Esophagus squamous epithelium (tissue), 5 donors: ENCODE measurements around the gene SPAG17. TPM values are rescaled to one million over a fixed set of nuclear protein-coding genes. Genes with fewer than 3 reads are reported as not detected.

ENCODE experiments used
- DNase-seq: peaks from one replicate; lab custom pipeline; 2025; lab: John Stamatoyannopoulos, UW
- H3K27ac ChIP-seq, 4 donors: fragments of 200-600 bp; sonication (generic); one replicate each; pipeline ENCODE4 v1.5.1; 2016 to 2019; ENCODE audit warnings: mild to moderate bottlenecking in 1 of 4
- H3K27me3 ChIP-seq, 4 donors: fragments of 200-600 bp; sonication (generic); 1 replicate in 3 of 4; 2 replicates in 1 of 4; pipeline versions ENCODE4 v1.5.1 to v1.6.0; 2017 to 2021; ENCODE audit warnings: antibody characterized with exemption in 1 of 4
- H3K36me3 ChIP-seq, 3 donors: fragments of 200-600 bp; sonication (generic); one replicate each; pipeline ENCODE4 v1.5.1; 2016 to 2019
- H3K4me1 ChIP-seq, 3 donors: fragments of 200-600 bp; sonication (generic); one replicate each; pipeline ENCODE4 v1.5.1; 2017 to 2019
- H3K4me3 ChIP-seq, 4 donors: fragments of 200-600 bp; sonication (generic); 1 replicate in 3 of 4; 2 replicates in 1 of 4; pipeline ENCODE4 v1.5.1; 2016 to 2019; ENCODE audit warnings: mild to moderate bottlenecking in 2 of 4, moderate library complexity in 1 of 4
- H3K9me3 ChIP-seq, 3 donors: fragments of 200-600 bp; sonication (generic); one replicate each; pipeline ENCODE4 v1.5.1; 2016 to 2019
- CTCF ChIP-seq, 6 experiments: fragments of 450-650 bp in 4 of 6; fragments of 200-600 bp in 2 of 6; sonication (generic) in 2 of 6; IDR thresholded peaks; one replicate each; pipeline ENCODE4 v1.5.1; 2016 to 2019; ENCODE audit warnings: antibody characterized with exemption in 6 of 6, mild to moderate bottlenecking in 4 of 6, moderate library complexity in 4 of 6
- POLR2A ChIP-seq, 4 donors: fragments of 450-650 bp; IDR thresholded peaks; one replicate each; pipeline ENCODE4 v1.6.1; 2017; ENCODE audit warnings: antibody characterized with exemption in 4 of 4, mild to moderate bottlenecking in 4 of 4, moderate library complexity in 3 of 4
- WGBS, 2 donors: methylation state at CpG; one replicate each; pipeline ENCODE4 v1.1.5; 2018; 5-methylcytosine and 5-hydroxymethylcytosine counted together
- intact Hi-C: fragments of 100-400 bp; cut with DNase I; formaldehyde crosslinking; loops from one replicate; pipeline ENCODE4 v1.15.0; 2022
- total RNA-seq, 4 donors: library from RNA; depleted of rRNA; stranded (reverse); fragments of >200 nt; gene quantifications; one replicate each; pipeline ENCODE4 v1.1.0, GENCODE V29; 2016
- donor health status: DM: yes; HTN: yes; CAD: no.

The SPAG17 gene
- total RNA-seq, 4 donors from 2014 or later: 8.8 to 20.9 (median 13.8) TPM

GRCh38 chr1:118190561-118190960, 5.5 kb upstream of the SPAG17 start:
- Histone ChIP-seq H3K27me3 (no peaks in the 10 kb centered on the region), H3K36me3 (no peaks in the 10 kb centered on the region), H3K27ac (no peak overlapping the region), H3K9me3 (peaks cover 0 to 8% (median 3%) of the 10 kb centered on the region in 3 donors), H3K4me1 (peaks cover 0 to 2% (median 0%) of the 10 kb centered on the region in 3 donors), H3K4me3 (no peak overlapping the region)
- intact Hi-C loops: no loop called here
- no peak for DNase-seq
- TF ChIP-seq CTCF (IDR thresholded peaks at IDR 0.05) (no peak), POLR2A (IDR thresholded peaks at IDR 0.05) (no peak)
- 50 to 73% methylated on average over 1 of the region's 1 CpG for WGBS, 2 donors

DNA sequence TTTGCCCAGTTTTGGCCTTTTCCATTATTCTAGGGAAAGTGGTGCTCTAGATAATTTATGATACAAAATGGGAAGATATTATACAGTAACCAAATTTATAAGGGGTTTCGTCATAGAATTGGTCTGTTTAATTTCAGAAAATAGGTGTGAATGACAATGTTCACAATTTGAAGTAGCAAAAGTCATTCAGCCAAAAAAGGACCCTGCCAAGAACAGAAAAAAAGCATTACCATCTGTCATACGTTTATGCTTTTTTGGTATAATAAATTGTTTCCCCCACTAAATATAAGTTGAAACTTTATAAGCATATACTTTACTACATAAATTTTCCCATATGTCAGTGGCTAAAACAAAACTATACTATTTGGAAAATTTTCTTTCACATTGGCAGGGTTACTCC, 4.5 kb upstream of the SPAG17 start:
- H3K4me3 ChIP-seq: no peak overlapping the region
- 42 to 63% methylated on average over 2 of the region's 2 CpGs for WGBS, 2 donors
- intact Hi-C loops: no loop called here
- no peak for DNase-seq
- peaks cover 0 to 8% (median 3%) of the 10 kb centered on the region in 3 donors for H3K9me3 ChIP-seq
- H3K36me3 ChIP-seq: no peaks in the 10 kb centered on the region
- no peaks in the 10 kb centered on the region for H3K27me3 ChIP-seq
- TF ChIP-seq CTCF (IDR thresholded peaks at IDR 0.05): no peak
- TF ChIP-seq POLR2A (IDR thresholded peaks at IDR 0.05): no peak
- H3K27ac ChIP-seq: no peak overlapping the region
- peaks cover 0 to 12% (median 0%) of the 10 kb centered on the region in 3 donors for H3K4me1 ChIP-seq

- no peak for DNase-seq
- peaks cover 0 to 14% (median 0%) of the 10 kb centered on the region in 3 donors for H3K4me1 ChIP-seq
- H3K27ac ChIP-seq: no peak overlapping the region
- no peak overlapping the region for H3K4me3 ChIP-seq
- intact Hi-C loops: no loop called here
- 26 to 67% methylated on average over 1 of the region's 1 CpG for WGBS, 2 donors
- TF ChIP-seq POLR2A (IDR thresholded peaks at IDR 0.05): no peak
- TF ChIP-seq CTCF (IDR thresholded peaks at IDR 0.05): no peak
- H3K27me3 ChIP-seq: no peaks in the 10 kb centered on the region
- H3K36me3 ChIP-seq: no peaks in the 10 kb centered on the region
- H3K9me3 ChIP-seq: peaks cover 0 to 8% (median 3%) of the 10 kb centered on the region in 3 donors
These were observed 3.4 kb upstream of the SPAG17 start for GRCh38 chr1:118188411-118188810.

GRCh38 chr1:118186026-118186425, 998 bp upstream of the SPAG17 start:
- no peak overlapping the region for H3K27ac ChIP-seq
- intact Hi-C loops: no loop called here
- no peaks in the 10 kb centered on the region for H3K36me3 ChIP-seq
- TF ChIP-seq POLR2A (IDR thresholded peaks at IDR 0.05): no peak
- TF ChIP-seq CTCF (IDR thresholded peaks at IDR 0.05): no peak
- H3K9me3 ChIP-seq: no peaks in the 10 kb centered on the region
- H3K4me3 ChIP-seq: no peak overlapping the region
- 91 to 97% methylated on average over 4 of the region's 4 CpGs for WGBS, 2 donors
- H3K27me3 ChIP-seq: no peaks in the 10 kb centered on the region
- DNase-seq: no peak
- peaks cover 0 to 20% (median 0%) of the 10 kb centered on the region in 3 donors for H3K4me1 ChIP-seq

- TF ChIP-seq POLR2A (IDR thresholded peaks at IDR 0.05): no peak
- TF ChIP-seq CTCF (IDR thresholded peaks at IDR 0.05): peak in 1 of 6 experiments; percentile 13
- intact Hi-C loops: no loop called here
These were observed 317 bp downstream of the SPAG17 start for GRCh38 chr1:118184739-118185083.

More at GRCh38 chr1:118184739-118185083, 317 bp downstream of the SPAG17 start:
- Histone ChIP-seq H3K4me3 (peak overlapping the region; percentile 27 to 60 (median 42)), H3K4me1 (peaks cover 0 to 20% (median 0%) of the 10 kb centered on the region in 3 donors), H3K27ac (peak overlapping the region in 2 of 4 donors; percentile 2 to 26), H3K27me3 (no peaks in the 10 kb centered on the region), H3K36me3 (no peaks in the 10 kb centered on the region), H3K9me3 (no peaks in the 10 kb centered on the region)
- DNase-seq: no peak
- WGBS, 2 donors: 56 to 71% methylated on average over 4 to 8 of the region's 11 CpGs
